Femur (tissue), 1 donor: ENCODE data around the gene GABRP.
"Not testable (repeated sequence)": the region's sequence is repeated elsewhere in the genome, so short reads cannot be mapped to it uniquely, and the experiment has no call there.

Experiments
- DNase-seq: peaks from one replicate; pipeline ENCODE4 v3.0.0-alpha.2; 2017

Gene GABRP

GRCh38 chr5:170755679-170756456, 27.7 kb upstream of the GABRP start:
- no peak for DNase-seq

DNA sequence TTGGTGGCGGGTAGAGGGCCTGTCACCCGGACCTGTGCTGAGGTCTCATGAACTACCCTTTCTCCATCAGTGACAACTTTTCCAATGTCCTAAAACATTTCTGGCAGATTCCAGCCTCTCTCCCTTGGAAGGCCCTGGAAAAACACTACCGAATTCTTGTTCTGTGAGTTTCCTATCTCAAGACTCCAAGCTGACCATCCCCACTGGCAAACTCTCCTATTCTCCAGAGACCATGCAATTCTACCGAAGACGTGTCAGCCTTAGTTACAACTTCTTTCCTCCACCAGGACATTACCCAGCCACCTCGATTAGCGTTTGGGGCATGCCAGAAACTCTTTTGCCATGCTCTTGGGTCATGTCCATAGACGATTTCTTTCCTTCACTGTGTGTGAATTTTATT, 26.8 kb upstream of the GABRP start:
- no peak for DNase-seq

DNA sequence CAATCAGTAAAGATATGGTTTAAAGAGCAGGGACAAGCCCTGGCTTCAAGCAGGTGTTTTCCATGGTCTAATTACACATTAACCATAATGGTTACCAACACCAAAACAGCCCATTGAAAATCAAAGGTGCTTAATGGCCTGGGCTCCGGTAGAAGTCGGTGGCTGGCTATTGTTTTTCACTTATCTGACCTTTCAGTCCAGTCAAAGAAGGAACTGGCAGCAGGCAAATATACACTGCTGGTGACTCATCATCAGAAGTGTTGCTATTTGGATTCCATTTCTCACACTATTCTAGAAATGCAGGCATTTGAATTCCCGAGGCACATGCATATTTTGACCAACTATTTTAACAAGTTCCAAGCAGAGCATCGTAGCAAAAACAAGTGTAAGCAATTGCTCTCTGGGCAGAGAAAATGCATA, 26.3 kb upstream of the GABRP start:
- DNase-seq, result no peak

DNA sequence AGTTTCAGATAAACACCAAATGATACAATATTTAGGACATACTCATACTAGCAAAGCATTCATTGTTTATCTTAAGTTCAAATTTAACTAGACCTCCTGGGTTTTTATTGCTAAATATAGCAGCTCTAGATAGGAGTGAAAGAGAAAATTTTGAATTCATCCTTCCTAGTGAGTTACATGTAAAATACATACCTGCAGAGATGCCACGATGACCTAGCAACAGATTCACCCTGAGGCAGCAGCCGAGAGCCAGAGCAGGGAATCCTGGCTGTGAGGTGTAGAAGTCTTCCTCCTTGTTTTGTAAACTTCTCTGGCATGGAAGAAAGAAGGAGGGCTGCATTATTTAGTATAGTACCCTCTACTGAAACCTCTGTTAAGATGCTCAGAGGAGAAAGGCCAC, 25.9 kb upstream of the GABRP start:
- DNase-seq, result no peak

DNA sequence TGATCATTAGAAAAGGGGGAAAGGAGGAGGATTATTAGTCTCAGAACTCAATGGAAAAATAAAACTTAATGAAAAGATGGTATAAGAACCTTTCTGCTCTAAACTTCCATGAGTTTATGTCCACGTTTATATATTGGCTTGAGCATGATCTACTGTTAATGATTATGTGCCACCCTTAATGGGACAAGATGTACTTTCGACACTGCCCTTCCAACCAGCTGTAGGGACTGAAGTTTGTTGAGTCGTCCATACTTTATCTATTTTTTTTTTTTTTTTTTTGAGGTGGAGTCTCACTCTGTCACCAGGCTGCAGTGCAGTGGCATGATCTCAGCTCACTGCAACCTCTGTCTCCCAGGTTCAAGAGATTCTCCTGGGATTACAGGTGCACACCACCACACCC, 25.0 kb upstream of the GABRP start:
- no peak for DNase-seq

GRCh38 chr5:170760113-170760512, 23.4 kb upstream of the GABRP start:
- no peak for DNase-seq

DNA sequence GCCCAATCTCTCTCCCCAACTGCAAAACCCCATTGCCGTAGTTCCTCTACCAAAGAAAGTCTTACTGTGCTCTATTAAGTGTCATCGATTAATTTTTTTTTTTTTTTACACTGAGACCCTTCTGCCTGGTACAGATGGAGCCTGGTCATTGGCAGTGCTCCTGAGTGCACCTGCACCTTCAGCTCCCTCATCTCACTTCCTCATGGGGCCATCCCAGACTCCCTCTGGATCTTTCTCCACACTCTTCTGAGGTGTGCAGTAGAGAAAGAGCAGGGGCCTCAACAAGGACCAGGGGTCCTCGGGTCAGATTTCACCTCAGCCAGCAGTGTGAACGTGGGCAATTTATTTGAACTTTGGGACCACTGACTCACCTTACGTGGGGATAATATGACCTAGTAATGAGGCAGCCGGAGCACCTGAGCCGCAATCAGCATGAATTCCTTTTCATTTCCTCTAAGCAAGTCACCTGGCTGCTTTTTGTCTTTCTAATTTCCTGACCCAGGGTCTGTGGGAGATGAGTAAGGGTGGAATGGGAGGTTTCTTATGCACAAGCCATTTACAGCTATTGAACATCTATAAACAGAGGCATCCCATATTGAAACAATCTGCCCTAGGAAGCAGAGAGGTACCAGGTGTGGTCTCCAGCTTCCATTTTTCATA, 22.3 kb upstream of the GABRP start:
- DNase-seq, result no peak

DNA sequence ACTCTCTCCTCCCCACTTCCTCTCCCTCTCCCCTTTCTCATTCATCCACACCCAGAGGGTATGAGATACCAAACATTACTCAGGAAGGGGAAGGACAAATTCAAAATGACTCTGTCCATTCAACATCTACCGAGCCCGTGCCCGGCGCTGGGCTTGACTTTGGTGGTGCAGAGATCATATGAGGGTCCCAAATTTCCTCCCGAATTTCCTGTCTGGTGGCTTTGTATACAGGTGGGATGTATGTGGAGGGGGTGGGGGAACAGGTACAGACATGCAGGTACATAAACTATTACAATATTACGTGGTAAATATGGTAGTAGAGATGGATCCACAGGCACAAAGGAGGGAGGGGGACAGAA, 21.8 kb upstream of the GABRP start:
- DNase-seq, result no peak

DNA sequence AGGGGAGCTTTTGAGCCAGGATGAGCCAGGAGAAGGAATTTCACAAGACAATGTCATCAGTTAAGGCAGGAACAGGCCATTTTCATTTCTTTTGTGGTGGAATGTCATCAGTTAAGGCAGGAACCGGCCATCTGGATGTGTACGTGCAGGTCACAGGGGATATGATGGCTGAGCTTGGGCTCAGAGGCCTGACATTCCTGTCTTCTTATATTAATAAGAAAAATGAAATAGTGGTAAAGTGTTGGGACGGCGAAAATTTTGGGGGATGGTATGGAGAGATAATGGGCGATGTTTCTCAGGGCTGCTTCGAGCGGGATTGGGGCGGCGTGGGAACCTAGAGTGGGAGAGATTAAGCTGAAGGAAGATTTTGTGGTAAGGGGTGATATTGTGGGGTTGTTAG, 21.2 kb upstream of the GABRP start:
- DNase-seq, result not testable (repeated sequence)

- DNase-seq, result not testable (repeated sequence)
These were observed 17.7 kb upstream of the GABRP start for GRCh38 chr5:170765868-170766267.

- DNase-seq, result peak; percentile 76
These were observed 14.3 kb upstream of the GABRP start for GRCh38 chr5:170769246-170769645.

GRCh38 chr5:170769898-170770416, 13.6 kb upstream of the GABRP start:
- no peak for DNase-seq

- no peak for DNase-seq
These were observed 12.0 kb upstream of the GABRP start for GRCh38 chr5:170771496-170771895.

GRCh38 chr5:170773024-170773985, 10.2 kb upstream of the GABRP start:
- DNase-seq, result no peak

DNA sequence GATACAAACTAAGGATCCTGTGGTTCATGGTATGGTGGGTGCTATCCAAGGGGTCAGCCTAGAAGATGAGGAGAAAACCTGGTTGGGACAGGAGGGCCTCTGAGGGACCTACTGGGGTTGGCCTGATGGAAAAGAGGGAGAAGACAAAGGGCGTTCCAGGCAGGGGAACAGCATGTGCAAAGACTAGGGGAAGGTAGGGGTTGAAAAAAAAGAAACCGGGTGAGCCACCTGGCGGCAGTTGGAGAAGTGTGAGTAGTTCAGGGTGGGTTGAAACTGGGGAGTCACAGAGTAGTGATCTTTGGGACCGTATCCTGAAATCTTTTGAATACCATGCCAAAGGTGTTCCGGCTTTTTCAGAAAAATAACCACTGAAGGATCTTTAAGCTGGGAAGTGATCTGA, 8.7 kb upstream of the GABRP start:
- no peak for DNase-seq

DNA sequence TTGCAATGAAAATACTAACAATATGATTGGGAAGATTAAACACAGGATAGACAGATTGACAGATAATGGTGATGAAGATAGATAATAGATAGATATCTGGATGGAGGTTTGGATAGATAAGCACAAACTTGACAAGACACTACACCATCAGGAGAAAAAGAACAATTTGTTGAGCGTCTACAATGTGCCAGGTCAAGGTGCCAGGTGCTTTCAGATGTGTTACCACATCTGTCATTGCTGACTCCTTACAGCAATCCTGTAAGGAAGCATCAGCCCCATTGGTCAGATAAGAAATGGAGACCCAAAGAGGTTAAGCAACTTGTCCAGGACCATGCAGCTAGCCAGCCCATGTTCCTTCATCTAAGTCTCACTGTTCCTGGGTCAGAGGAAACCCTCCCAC, 1.6 kb upstream of the GABRP start:
- no peak for DNase-seq

DNA sequence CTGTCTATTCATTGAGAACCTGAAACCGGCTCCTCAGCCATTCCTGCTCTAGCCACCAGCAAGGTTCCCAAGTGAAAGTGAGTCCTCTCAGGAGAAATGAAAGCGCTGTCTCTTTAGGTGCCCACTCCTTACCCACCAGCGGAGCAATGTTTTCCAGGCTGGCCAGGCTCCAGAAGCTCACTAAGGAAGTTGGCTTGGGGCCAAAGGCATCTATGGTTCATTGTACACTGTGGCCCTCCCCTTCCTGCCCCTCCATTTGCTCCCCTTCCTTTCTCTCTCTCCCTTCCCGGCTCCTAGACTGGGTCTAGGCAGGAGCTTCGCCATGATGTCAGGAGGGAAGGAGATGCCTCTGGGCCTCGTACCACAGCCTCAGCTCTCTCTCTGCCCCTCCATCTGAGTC, 1.1 kb upstream of the GABRP start:
- DNase-seq, result no peak

GRCh38 chr5:170785416-170785815, 1.9 kb downstream of the GABRP start:
- DNase-seq, result peak; percentile 30

DNA sequence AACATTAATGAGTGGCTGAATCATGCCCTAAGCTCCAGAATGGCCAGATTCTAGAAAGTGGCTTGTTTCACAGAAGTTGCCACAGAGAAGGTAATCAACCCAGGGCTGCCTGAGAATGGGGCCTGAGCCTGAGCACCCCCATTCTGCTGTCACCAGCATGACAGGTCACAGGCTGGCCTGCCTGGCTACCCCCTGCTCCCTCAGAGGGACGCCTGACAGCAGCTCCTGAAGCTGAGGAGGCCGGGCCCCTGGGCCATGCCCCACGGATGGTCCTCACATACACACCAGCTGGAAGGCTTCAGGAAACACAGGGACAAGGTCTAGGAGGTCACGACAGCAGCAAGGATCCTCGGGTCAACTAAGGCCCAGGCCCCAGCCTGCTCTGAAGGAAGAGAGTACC, 3.7 kb downstream of the GABRP start:
- no peak for DNase-seq

DNA sequence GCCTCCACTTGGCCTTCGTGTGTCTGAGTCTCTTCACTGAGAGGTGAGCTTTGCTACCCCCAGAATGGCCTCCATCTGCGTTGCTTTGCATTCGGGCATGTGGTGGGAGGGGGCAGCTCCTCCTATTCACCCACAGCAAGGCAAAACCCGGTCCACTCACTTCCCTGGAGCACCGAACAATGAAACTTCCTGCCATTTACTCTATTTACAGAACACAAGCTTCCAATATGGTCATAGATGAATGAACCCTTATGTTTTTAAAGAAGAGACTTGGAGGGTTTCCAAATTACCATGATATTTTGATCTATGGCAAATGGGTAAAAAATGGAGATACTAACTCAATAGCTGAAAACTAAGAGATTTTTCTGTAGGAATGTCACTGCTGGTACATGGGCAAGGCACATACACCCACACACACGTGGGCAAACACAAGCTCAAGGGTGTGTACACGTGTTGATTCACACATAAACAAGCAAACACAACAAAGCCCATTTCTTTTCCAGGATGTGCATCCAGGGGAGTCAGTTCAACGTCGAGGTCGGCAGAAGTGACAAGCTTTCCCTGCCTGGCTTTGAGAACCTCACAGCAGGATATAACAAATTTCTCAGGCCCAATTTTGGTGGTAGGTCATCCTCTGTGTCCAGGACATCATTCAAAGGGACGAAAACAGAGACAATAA, 5.2 kb downstream of the GABRP start:
- no peak for DNase-seq

DNA sequence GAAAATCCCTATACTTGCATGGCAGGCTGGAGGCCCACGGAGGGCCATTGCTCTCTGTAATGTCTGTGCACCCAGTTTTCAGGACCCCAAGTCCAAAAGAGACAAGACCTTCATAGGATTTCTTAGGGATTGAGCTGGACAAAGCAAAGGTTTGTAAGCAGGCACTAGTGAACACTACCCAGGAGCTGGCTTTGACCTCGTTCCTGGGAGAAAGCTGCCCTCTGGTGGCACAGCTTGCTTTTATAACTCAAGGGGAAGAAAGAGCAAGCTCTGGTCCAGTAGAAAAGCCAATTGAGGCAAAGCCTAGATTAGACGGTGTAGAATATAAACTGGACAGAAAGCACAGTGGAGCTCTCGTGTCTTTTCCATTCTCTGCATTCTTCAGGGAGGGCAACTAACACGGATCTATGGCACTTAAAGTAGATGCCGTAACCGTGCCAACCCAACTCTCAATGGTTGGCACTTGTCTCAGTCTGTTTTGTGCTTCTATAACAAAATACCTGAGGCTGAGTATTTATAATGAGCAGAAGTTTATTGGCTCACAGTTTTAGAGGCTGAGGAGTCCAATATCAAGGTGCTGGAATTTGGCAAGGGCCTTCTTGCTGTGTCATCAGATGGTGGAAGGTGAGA, 7.9 kb downstream of the GABRP start:
- peak; percentile 74 for DNase-seq

GRCh38 chr5:170792878-170793277, 9.4 kb downstream of the GABRP start:
- DNase-seq, result no peak
